ENCODE results near the gene LEMD1. TPM values are rescaled to one million over a fixed set of nuclear protein-coding genes. Genes with fewer than 3 reads are reported as not detected.
"Not testable (repeated sequence)": the region's sequence is repeated elsewhere in the genome, so short reads cannot be mapped to it uniquely, and the experiment has no call there.

LEMD1 gene
- polyA plus RNA-seq, 2 donors = 0.78 to 0.81 TPM

DNA sequence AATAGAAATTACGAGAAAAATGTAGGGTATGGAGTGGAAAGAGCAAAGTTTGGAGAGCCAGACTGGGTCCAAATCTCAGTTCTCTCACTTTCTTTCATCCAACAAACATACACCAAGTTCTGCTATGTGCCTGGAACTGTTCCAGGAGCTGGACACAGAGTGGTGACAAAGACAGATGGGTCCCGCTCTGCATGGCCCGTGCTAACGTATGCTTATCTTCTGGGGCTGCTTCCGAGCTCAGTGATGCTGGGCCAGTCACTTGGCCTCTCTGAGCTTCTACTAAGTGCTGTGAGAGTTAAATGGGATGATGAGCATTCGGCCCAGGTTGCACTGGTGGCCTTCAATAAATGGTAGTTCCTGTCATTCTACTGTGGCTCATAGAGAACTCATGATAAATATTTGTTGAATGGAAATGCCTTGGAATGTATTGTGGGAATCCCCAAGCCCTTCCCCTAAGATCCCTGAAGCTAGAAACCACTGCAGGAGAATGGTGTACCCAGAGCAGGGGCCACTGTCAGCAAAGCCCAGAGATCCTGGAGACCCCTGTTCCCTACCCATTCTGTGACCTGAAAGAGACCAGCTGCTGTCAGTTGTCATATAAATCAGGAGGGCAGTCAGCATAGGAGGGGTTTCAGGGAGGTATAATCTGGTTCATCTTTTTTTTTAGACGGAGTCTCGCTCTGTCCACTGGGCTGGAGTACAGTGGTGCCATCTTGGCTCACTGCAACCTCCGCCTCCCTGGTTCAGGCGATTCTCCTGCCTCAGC is 3.8 kb downstream of the LEMD1 start:
- Histone ChIP-seq H3K4me3 (ENCODE audit: low read depth in 1 of 2, low read length in 2 of 2) (no peak overlapping the region), H3K36me3 (ENCODE audit: control insufficient read depth in 2 of 2, insufficient read depth in 2 of 2, low read length in 1 of 2) (no peaks in the 10 kb centered on the region)
- WGBS, 2 donors = 83 to 86% methylated on average over 10 of the region's 10 CpGs

DNA sequence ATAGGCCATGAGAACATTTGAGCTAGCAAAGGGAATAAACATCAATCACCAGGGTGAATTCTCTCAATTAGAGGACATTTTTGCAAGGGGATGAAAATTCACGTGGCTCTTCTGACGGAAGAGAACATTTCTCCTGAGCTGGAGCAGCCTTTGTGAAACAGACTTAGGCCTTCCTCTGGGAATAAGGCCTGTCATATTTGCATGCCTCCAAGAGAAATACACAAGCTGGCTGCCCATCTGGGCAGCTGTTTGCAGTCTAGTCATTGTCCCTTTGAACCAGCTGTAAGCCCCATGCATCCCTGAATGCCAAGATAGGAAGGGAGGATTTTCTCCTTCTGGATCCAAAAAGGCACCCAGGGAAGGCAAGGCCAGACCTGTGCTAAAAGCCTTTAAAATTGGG is 5.5 kb downstream of the LEMD1 start:
- Histone ChIP-seq H3K4me3 (ENCODE audit: low read depth in 1 of 2, low read length in 2 of 2) (no peak overlapping the region), H3K9me3 (ENCODE audit: control insufficient read depth in 2 of 2, insufficient read depth in 1 of 2, low read depth in 1 of 2, low read length in 1 of 2) (no peaks in the 10 kb centered on the region), H3K36me3 (ENCODE audit: control insufficient read depth in 2 of 2, insufficient read depth in 2 of 2, low read length in 1 of 2) (no peaks in the 10 kb centered on the region), H3K27ac (ENCODE audit: low read depth in 2 of 2, low read length in 1 of 2) (no peak overlapping the region), H3K27me3 (ENCODE audit: control insufficient read depth in 1 of 2, insufficient read depth in 2 of 2, low read length in 2 of 2) (no peaks in the 10 kb centered on the region), H3K4me1 (ENCODE audit: control insufficient read depth in 2 of 2, insufficient read depth in 2 of 2, low read length in 1 of 2) (no peaks in the 10 kb centered on the region)
- WGBS, 2 donors = 72 to 80% methylated on average over 2 of the region's 2 CpGs

More for the DNA sequence above, 3.8 kb downstream of the LEMD1 start:
- H3K27ac ChIP-seq (ENCODE audit: low read depth in 2 of 2, low read length in 1 of 2) = no peak overlapping the region
- no peaks in the 10 kb centered on the region for H3K9me3 ChIP-seq (ENCODE audit: control insufficient read depth in 2 of 2, insufficient read depth in 1 of 2, low read depth in 1 of 2, low read length in 1 of 2)
- no peaks in the 10 kb centered on the region for H3K4me1 ChIP-seq (ENCODE audit: control insufficient read depth in 2 of 2, insufficient read depth in 2 of 2, low read length in 1 of 2)
- peaks cover 0 to 3% of the 10 kb centered on the region in 2 donors for H3K27me3 ChIP-seq (ENCODE audit: control insufficient read depth in 1 of 2, insufficient read depth in 2 of 2, low read length in 2 of 2)

DNA sequence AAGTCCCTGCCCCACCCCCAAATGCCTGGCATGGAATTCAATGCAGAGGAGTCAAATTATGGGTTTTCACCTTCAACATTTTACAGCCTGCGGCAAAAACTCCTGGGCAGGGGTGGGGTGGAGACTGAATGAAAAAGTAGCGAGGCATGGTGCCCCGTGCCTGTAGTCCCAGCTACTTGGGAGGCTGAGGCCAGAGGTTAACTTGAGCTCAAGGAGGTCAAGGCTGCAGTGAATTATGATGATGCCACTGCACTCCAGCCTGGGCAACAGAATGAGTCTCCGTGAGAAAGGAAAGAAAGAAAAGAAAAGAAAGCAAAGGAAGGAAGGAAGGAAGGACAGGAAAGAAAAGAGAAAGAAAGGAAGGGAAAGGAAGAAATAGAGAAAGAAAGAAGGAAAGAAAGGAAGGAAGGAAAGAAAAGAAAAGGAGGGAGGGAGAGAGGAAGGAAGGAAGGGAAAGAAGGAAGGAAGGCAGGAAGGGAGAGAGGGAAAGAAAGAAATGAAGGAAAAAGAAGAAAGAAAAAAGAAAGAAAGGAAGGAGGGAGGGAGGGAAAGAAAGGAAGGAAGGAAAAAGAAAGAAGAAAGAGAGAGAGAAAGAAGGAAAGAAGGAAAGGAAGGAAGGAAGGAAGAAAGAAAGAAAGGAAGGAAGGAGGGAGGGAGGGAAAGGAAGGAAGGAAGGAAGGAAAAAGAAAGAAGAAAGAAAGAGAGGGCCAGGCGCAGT is 11.1 kb downstream of the LEMD1 start:
- no peaks in the 10 kb centered on the region for H3K36me3 ChIP-seq (ENCODE audit: control insufficient read depth in 2 of 2, insufficient read depth in 2 of 2, low read length in 1 of 2)
- no peaks in the 10 kb centered on the region for H3K9me3 ChIP-seq (ENCODE audit: control insufficient read depth in 2 of 2, insufficient read depth in 1 of 2, low read depth in 1 of 2, low read length in 1 of 2)
- H3K4me3 ChIP-seq (ENCODE audit: low read depth in 1 of 2, low read length in 2 of 2) = no peak overlapping the region
- no peak overlapping the region for H3K27ac ChIP-seq (ENCODE audit: low read depth in 2 of 2, low read length in 1 of 2)
- 79 to 88% methylated on average over 5 of the region's 5 CpGs for WGBS, 2 donors
- H3K4me1 ChIP-seq (ENCODE audit: control insufficient read depth in 2 of 2, insufficient read depth in 2 of 2, low read length in 1 of 2) = no peaks in the 10 kb centered on the region
- H3K27me3 ChIP-seq (ENCODE audit: control insufficient read depth in 1 of 2, insufficient read depth in 2 of 2, low read length in 2 of 2) = no peaks in the 10 kb centered on the region

DNA sequence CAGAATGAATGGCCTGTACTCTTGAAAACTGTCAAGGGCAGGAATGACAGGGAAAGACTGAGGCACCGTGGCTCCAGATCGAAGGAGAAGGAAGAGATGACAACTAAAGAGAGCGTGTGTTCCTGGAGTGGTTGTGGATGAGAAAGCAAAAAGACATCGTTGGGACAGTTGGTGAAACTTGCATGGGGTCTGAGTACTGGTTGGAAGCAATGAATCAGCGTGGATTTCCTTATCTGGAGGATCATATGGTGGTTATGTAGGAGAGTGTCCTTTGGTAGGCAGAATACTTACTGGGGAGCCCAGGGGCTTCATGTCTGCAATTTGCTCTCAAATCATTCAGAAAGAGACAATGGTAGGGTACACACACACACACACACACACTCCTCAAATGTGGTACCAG is 13.9 kb downstream of the LEMD1 start:
- no peaks in the 10 kb centered on the region for H3K27me3 ChIP-seq (ENCODE audit: control insufficient read depth in 1 of 2, insufficient read depth in 2 of 2, low read length in 2 of 2)
- 82 to 87% methylated on average over 5 of the region's 5 CpGs for WGBS, 2 donors

DNA sequence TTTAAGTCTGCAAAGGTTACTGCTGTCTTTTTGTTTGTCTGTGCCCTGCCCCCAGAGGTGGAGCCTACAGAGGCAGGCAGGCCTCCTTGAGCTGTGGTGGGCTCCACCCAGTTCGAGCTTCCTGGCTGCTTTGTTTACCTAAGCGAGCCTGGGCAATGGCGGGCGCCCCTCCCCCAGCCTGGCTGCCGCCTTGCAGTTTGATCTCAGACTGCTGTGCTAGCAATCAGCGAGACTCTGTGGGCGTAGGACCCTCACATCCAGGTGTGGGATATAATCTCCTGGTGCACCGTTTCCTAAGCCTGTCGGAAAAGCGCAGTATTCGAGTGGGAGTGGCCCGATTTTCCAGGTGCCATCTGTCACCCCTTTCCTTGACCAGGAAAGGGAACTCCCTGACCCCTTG is 15.6 kb downstream of the LEMD1 start:
- WGBS, 2 donors = 82 to 83% methylated on average over 4 to 8 of the region's 12 CpGs
- H3K27ac ChIP-seq (ENCODE audit: low read depth in 2 of 2, low read length in 1 of 2); H3K4me3 ChIP-seq (ENCODE audit: low read depth in 1 of 2, low read length in 2 of 2); H3K9me3 ChIP-seq (ENCODE audit: control insufficient read depth in 2 of 2, insufficient read depth in 1 of 2, low read depth in 1 of 2, low read length in 1 of 2); H3K27me3 ChIP-seq (ENCODE audit: control insufficient read depth in 1 of 2, insufficient read depth in 2 of 2, low read length in 2 of 2); H3K36me3 ChIP-seq (ENCODE audit: control insufficient read depth in 2 of 2, insufficient read depth in 2 of 2, low read length in 1 of 2); H3K4me1 ChIP-seq (ENCODE audit: control insufficient read depth in 2 of 2, insufficient read depth in 2 of 2, low read length in 1 of 2): not testable (repeated sequence)

More for the DNA sequence above, 13.9 kb downstream of the LEMD1 start:
- Histone ChIP-seq H3K9me3 (ENCODE audit: control insufficient read depth in 2 of 2, insufficient read depth in 1 of 2, low read depth in 1 of 2, low read length in 1 of 2) (no peaks in the 10 kb centered on the region), H3K4me1 (ENCODE audit: control insufficient read depth in 2 of 2, insufficient read depth in 2 of 2, low read length in 1 of 2) (no peaks in the 10 kb centered on the region), H3K36me3 (ENCODE audit: control insufficient read depth in 2 of 2, insufficient read depth in 2 of 2, low read length in 1 of 2) (no peaks in the 10 kb centered on the region), H3K4me3 (ENCODE audit: low read depth in 1 of 2, low read length in 2 of 2) (no peak overlapping the region), H3K27ac (ENCODE audit: low read depth in 2 of 2, low read length in 1 of 2) (no peak overlapping the region)

DNA sequence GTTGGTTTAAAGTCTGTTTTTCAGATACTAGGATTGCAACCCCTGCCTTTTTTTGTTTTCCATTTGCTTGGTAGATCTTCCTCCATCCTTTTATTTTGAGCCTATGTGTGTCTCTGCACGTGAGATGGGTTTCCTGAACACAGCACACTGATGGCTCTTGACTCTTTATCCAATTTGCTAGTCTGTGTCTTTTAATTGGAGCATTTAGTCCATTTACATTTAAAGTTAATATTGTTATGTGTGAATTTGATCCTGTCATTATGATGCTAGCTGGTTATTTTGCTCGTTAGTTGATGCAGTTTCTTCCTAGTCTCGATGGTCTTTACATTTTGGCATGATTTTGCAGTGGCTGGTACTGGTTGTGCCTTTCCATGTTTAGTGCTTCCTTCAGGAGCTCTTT is 17.4 kb downstream of the LEMD1 start:
- H3K36me3 ChIP-seq (ENCODE audit: control insufficient read depth in 2 of 2, insufficient read depth in 2 of 2, low read length in 1 of 2); H3K4me3 ChIP-seq (ENCODE audit: low read depth in 1 of 2, low read length in 2 of 2); H3K9me3 ChIP-seq (ENCODE audit: control insufficient read depth in 2 of 2, insufficient read depth in 1 of 2, low read depth in 1 of 2, low read length in 1 of 2); H3K27me3 ChIP-seq (ENCODE audit: control insufficient read depth in 1 of 2, insufficient read depth in 2 of 2, low read length in 2 of 2); H3K4me1 ChIP-seq (ENCODE audit: control insufficient read depth in 2 of 2, insufficient read depth in 2 of 2, low read length in 1 of 2); H3K27ac ChIP-seq (ENCODE audit: low read depth in 2 of 2, low read length in 1 of 2): not testable (repeated sequence)
- WGBS, 2 donors = 81 to 82% methylated on average over 1 of the region's 3 CpGs

DNA sequence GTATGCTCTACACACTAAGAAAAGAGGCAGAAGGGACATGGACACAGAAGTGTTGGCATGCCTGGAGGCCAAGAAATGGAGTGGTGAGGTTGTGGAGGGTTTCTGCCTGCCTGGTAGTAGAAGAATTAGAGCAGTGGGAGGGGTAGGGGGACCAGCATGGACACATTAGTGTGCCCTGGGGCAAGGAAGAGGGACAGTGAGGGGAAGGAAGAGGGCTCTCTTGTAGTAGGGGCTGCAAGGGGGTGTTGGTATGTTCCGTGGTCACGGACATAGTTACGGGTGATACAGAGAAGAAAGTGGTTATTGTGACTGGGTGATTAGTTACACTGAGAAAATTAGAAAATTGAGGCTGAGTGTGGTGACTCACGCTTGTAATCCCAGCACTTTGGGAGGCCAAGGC is 23.3 kb downstream of the LEMD1 start:
- Histone ChIP-seq H3K4me1 (ENCODE audit: control insufficient read depth in 2 of 2, insufficient read depth in 2 of 2, low read length in 1 of 2) (no peaks in the 10 kb centered on the region), H3K27ac (ENCODE audit: low read depth in 2 of 2, low read length in 1 of 2) (no peak overlapping the region), H3K27me3 (ENCODE audit: control insufficient read depth in 1 of 2, insufficient read depth in 2 of 2, low read length in 2 of 2) (no peaks in the 10 kb centered on the region), H3K4me3 (ENCODE audit: low read depth in 1 of 2, low read length in 2 of 2) (no peak overlapping the region), H3K9me3 (ENCODE audit: control insufficient read depth in 2 of 2, insufficient read depth in 1 of 2, low read depth in 1 of 2, low read length in 1 of 2) (no peaks in the 10 kb centered on the region), H3K36me3 (ENCODE audit: control insufficient read depth in 2 of 2, insufficient read depth in 2 of 2, low read length in 1 of 2) (no peaks in the 10 kb centered on the region)
- WGBS, 2 donors = 90 to 94% methylated on average over 4 of the region's 4 CpGs

DNA sequence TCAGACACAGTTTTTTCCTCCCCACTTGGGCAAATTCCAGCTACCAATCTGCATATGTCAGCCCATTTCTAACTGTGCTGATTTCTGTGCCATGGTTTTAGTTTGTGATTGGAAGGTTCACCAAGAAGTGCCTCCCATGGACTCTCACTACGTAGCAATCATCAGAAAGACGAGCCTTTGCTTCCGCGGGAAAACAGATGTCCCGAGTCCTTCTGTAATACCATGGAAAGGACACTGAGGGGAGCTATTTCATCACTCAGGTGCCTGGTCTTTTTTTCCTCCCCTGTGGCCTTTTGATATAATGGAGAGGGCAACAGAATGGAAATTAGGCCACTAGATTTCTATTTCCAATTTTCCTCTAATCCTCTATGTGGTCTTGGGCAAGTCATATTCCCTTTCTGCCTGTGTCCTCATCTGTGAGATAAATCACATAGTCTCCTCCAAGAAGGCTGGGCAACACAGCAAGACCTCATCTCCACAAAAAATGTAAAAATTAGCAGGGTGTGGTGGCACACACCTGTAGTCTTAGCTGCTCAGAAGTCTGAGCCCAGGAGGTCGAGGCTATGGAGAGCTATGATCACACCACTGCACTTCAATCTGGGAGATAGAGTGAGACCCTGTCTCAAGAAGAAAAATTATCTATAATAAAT is 24.8 kb downstream of the LEMD1 start:
- 11 to 17% methylated on average over 6 of the region's 6 CpGs for WGBS, 2 donors
- Histone ChIP-seq H3K4me3 (ENCODE audit: low read depth in 1 of 2, low read length in 2 of 2) (no peak overlapping the region), H3K36me3 (ENCODE audit: control insufficient read depth in 2 of 2, insufficient read depth in 2 of 2, low read length in 1 of 2) (no peaks in the 10 kb centered on the region), H3K4me1 (ENCODE audit: control insufficient read depth in 2 of 2, insufficient read depth in 2 of 2, low read length in 1 of 2) (no peaks in the 10 kb centered on the region), H3K27me3 (ENCODE audit: control insufficient read depth in 1 of 2, insufficient read depth in 2 of 2, low read length in 2 of 2) (no peaks in the 10 kb centered on the region), H3K27ac (ENCODE audit: low read depth in 2 of 2, low read length in 1 of 2) (no peak overlapping the region), H3K9me3 (ENCODE audit: control insufficient read depth in 2 of 2, insufficient read depth in 1 of 2, low read depth in 1 of 2, low read length in 1 of 2) (no peaks in the 10 kb centered on the region)

DNA sequence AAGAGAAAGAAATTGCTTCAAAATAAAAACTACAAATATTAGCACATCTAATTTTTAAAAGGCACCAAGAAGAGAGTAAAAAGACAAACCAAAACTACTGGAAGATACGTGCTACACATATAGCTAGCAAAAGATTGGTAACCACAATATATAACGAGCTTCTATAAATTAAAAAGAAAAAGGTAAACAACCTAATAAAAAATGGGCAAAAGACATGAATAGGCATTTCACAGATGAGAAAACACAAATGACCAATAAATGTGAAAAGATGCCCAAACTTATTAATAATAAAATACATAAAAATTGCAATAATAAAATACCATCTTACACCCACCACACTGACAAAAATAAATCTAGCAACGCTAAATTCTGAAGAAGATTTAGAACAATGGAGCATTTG is 26.2 kb downstream of the LEMD1 start:
- Histone ChIP-seq H3K9me3 (ENCODE audit: control insufficient read depth in 2 of 2, insufficient read depth in 1 of 2, low read depth in 1 of 2, low read length in 1 of 2) (no peaks in the 10 kb centered on the region), H3K27ac (ENCODE audit: low read depth in 2 of 2, low read length in 1 of 2) (no peak overlapping the region), H3K27me3 (ENCODE audit: control insufficient read depth in 1 of 2, insufficient read depth in 2 of 2, low read length in 2 of 2) (peaks cover 0 to 2% of the 10 kb centered on the region in 2 donors), H3K36me3 (ENCODE audit: control insufficient read depth in 2 of 2, insufficient read depth in 2 of 2, low read length in 1 of 2) (no peaks in the 10 kb centered on the region), H3K4me3 (ENCODE audit: low read depth in 1 of 2, low read length in 2 of 2) (no peak overlapping the region), H3K4me1 (ENCODE audit: control insufficient read depth in 2 of 2, insufficient read depth in 2 of 2, low read length in 1 of 2) (no peaks in the 10 kb centered on the region)
- 76 to 78% methylated on average over 3 of the region's 3 CpGs for WGBS, 2 donors

Measured in esophagus (tissue), 2 donors.